Measurements from ENCODE around the gene DISC1.
A peak's percentile ranks its signal among the peaks of the same experiment; 100 is the strongest.
"Not testable (repeated sequence)": the region's sequence is repeated elsewhere in the genome, so short reads cannot be mapped to it uniquely, and the experiment has no call there.

DISC1 gene

DNA sequence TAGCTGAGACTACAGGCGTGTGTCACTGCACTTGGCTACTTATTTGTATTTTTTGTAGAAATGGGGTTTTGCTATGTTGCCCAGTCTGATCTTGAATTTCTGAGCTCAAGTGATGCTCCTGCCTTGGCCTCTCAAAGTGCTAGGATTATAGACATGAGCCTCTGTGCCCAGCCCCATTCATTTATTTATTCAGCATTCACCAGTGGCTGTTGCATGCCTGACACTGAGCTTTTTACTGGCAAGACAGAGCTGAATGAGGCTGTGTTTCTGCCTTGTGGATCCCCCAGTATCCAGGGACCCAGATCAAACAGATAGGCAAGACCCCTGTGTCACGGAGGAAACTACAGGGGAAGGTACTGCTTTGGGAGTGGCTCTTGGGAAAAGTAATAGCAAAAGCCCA, 109.4 kb downstream of the DISC1 start:
- no peak for DNase-seq

DNA sequence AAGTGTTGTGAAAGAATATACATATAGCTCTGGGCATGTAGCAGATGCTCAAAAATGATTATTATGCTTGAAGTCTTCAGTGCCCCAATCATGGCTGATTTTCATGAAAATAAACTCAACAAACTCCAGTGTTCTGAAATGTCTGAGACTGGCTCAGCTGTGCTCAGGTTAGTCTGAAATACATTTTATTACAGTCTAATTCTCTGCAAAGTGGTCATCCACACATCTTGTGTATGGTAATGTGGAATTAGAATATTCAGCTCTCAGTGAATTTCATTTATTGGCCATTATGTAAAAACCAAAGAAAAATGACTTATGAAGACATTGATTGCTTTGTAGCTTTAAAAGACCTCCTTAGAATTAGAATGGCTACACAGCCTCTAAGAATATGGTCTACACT, 109.9 kb downstream of the DISC1 start:
- no peak for DNase-seq

DNA sequence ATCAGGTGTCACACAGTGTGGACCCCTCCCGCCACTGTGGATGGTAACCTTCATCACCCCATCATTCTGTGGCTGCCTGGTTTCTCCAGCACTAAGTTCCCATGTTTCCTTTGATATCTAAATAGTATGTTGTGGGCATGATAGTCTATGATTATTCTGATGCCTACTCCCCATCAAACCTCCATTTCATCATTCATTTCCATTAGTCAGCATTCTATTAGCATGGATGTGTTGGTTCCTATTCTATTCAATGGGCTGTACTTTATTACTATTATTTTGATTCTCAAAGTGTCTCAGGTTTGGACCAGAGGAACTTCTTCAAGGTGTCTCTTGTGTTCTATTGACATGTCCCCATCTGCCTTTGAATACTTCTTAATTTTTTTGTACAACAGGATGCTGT, 112.0 kb downstream of the DISC1 start:
- no peak for DNase-seq

DNA sequence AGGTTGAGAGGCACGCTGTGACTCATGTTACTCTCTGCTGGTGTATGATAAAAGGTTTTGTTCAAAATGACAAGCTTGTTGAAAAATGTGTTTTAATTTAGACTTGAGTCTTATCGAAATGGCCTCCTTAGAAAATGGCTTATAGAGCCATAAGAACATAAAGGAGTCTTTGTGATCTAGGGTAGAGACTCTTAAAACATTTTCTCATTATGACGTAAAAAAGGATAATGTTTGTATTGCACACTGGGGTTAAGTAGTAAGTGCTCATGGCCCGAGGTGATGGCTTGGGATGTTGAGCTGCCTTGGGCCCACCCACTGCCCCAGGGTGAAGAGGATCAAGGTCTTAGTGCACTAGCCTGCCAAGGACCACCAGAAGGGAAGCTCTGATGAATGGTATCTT, 117.4 kb downstream of the DISC1 start:
- DNase-seq: no peak

DNA sequence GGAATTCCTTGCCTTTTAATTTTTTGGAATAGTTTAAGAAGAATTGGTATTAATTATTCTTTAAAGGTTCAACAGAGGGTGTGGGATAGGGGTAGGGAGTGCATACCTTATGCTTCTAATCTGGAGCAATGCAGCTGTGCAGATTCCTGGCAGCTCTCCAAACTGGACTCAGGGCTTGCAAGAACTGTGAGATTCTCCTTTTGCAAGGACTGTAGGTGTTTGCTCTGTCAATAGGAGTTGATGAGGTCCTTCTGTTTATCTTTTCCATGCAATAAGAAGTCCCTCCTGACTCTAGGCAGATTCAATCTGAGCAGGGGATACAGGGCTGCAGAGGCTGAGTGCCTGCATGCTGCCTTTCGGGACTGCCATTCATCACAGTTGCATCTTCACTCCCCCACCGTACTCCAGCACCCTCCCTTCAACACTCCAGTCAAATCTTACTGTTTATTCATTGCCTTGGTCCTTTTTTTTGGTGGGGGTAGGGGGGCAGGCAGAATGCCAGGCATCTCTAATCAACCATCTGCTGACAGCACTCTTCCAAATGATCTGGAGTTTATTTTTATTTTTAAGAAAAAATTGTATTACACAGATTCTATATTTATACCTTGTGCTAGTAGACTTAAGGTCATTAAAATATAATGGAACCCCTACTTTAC, 122.3 kb downstream of the DISC1 start:
- DNase-seq: no peak

DNA sequence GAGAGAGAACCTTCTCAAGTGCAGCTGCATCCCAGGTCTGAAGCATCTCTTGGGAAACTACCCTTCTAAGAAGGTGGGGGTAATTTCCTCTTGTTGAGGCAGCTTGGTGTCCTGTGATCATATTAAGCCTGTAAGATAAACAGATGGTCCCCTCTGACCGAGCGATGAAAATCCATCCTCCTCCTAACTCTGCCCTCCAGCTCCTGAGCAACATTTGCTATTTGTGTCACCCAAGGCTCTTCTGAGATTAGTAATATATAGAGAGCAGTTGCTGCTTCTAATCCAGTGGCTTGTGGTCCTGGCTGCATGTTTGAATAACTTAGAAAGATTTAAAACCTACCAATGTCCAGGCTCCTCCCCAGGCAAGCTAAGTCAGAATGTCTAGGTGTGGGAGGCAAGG, 123.7 kb downstream of the DISC1 start:
- no peak for DNase-seq

DNA sequence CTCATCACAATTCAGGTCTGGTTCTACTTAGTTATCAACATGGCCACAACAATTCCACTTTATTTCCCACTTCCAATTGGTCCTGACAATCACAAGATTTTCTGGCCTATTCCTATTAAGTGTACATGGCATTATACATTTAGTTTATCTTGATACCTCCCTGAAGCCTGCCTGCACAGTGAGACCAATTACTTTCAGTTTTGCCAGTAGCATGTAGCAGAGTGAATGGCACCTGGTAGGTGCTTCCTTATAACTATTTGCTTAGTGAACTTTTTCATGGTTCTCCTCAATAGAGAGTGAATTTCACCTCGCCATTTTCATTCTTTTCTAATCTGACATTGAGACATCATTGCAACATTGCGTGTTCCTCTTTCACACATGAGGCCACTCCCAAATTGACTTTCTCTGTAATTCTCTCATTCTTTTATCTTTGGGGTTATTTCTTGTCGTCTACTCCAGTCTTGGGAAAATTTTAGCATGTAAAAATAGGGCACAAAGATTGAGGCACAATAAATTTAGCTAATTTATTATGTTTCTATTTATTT, 124.3 kb downstream of the DISC1 start:
- DNase-seq: no peak

DNA sequence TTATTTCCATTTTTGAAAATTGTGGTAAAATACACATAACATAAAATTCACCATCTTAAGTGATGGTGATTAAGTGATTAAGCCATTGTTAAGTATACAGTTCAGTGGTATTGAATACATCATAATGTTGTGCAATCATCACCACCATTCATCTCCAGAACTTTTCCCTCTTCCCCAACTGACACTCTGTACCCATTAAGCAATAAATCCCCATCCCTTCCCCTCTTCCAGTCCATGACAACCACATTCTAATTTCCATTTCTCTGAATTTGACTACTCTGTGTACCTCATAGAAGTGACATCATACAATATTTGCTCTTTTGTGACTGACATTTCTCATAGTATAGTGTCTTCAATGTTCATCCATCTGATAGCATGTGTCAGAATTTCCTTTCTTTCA, 124.8 kb downstream of the DISC1 start:
- DNase-seq: peak; percentile 18

DNA sequence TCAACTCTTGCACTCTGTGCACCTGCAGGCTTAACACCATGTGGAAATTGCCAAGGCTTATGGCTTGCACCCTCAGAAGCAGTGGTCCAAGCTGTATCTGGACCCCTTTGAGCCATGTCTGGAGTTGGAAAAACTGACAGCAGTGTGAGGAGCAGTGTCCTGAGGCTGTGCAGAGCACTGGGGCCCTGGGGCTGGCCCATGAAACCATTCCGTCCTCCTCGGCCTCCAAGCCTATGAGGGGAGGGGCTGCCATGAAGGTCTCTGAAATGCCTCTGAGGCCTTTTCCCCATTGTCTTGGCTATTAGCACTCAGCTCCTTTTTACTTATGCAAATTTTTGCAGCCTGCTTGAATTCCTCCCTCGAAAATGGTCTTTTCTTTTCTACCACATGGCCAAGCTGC, 126.7 kb downstream of the DISC1 start:
- DNase-seq: no peak

DNA sequence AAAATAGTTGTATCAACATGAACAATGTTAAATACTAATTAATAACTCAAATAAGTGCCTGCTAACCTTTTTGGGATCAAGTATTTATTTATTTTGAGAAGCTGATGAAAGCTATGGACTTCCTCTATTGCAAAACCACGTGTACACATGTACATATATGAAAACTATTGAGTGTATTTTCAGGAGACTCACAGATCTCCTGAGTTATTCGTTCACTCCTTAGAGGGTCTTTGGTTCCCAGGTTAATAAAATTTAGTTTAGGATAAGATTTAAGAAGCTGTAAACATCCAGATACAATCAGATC, 130.5 kb downstream of the DISC1 start:
- no peak for DNase-seq

DNA sequence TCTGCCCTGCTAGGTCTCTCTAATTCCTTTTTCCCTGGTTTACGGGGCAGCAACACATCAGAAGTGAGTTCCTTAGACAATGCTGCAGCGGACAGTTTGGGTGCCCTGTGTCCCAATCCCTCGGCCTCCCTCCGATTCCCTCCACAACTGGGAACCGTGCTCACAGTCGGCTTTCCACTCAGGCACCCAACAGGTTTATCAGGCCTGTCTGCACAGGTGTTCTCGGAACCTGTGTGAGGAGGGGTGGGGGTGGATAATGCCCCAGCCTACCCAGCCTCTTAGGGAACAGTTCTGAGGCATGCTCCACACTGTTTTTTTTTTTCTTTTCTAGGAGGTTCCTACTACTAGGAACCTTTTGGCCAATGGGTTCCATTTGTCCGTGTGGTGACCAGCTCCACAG, 131.2 kb downstream of the DISC1 start:
- DNase-seq: no peak

DNA sequence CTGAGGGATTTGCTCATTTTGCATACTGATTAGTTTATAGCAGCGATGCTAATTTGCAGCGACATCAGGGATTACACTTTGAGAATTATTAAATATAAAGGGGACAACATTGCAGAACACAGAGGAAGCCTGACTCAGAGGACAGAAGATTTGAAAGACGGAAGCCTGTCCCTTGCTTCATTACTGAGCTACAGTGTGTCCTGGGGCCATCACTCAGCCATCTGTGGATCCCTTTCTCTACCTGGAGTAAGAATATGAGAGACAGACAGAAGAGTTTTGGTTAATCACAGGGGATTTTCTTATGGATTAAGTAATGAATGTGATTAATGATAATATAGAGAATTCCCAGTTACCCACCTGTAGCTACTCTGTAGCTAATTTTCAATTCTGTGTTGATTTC, 134.7 kb downstream of the DISC1 start:
- DNase-seq: no peak

DNA sequence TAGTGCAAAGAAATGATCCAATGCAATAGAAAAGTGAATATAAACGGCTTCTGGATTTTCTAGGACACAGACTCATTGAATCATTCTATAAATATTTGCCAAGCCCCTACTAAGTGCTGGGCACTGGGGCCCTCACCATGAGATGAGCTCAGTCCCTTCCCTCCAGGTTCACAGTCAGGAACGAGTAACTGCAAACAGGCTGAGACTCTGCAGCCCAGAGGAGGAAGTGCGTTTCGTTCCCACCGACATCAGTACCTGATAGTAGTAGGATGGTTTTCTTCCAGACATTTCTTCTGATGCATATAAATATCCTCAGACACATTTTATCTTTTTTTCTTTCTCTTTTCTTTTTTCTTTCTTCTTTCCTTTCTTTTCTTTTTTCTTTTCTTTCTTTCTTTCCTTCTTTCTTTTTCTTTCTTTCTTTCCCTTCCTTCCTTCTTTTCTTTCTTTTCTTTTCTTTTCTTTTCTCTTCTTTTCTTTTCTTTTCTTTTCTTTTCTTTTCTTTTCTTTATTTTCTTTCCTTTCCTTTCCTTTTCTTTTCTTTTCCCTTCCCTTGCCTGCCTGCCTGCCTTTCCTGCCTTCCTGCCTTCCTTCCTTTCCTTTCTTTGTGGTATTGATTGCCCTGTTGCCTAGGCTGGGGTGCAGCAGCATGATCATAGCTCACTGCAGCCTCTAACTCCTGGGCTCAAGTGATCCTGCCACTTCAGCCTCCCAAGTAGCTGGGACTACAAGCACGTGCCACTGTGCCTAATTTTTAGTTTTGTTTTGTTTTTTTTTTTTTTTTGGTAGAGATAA, 135.4 kb downstream of the DISC1 start:
- DNase-seq: no peak

DNA sequence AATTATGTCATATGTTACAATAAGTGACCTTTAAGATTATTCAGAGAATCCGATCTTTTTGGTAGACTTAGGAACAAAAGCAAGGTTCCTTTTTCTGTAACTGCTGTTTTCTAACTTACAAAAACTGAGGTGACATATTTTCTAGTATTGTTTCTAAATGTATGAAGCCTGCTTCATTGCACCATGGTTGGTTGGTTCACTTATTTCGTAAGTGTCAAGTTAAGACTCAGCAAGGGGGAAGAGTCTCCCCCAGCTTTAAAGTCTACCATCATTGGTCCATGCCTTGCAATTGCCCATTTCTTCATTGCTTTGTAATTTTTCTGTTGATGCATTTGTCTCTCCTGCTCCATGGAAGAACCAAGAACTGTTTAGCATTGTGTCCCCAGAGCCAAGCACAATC, 136.9 kb downstream of the DISC1 start:
- no peak for DNase-seq

DNA sequence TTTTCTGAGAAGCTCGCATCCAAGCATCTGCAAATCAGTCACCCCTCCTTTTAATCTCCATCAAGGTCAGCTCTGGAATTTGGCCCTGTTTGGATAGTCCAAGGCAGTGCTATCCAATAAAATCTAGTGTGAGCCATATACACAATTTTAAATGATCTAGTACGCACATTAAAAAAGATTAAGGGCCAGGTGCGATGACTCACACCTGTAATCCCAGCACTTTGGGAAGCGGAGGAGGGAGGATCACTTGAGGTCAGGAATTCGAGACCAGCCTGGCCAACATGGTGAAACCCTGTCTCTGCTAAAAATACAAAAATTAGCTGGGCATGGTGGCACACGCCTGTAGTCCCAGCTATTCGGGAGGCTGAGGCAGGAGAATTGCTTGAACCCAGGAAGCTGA, 139.2 kb downstream of the DISC1 start:
- DNase-seq: not testable (repeated sequence)

DNA sequence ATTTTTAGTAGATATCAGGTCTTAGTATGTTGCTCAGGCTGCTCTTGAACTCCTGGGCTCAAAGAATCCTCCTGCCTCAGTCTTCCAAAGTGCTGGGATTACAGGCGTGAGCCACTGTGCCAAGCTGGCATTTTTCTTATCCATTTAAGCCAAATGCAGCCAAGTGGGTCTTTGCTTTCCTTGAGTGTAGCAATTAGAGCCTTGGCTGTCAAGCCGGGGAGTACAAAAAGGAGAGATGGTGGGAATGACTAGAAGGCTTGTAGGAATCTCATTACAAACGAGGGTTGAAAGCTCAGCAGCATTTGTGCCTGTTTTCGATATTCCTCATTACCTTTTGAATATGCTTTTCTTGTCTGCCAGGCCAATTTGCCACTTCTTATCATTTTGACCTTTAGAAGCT, 140.9 kb downstream of the DISC1 start:
- DNase-seq: no peak

DNA sequence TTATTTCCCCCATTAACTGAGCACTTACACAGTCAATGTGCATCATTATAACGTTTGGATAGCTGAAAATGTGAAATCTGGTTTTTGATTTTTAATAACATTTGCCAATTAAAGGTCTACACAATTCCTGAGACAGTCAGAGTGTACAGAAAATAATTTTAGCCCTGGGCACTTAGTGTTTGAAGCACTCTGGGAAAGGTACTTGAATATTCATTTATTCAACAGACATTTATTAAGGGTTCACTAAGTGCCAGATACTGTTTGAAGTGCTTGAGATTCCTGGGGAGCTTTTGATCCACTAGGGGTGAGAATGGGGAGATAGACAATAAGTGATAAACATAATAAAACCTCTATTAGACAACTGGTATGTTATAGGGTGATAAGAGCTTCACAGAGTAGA, 141.8 kb downstream of the DISC1 start:
- DNase-seq: no peak

DNA sequence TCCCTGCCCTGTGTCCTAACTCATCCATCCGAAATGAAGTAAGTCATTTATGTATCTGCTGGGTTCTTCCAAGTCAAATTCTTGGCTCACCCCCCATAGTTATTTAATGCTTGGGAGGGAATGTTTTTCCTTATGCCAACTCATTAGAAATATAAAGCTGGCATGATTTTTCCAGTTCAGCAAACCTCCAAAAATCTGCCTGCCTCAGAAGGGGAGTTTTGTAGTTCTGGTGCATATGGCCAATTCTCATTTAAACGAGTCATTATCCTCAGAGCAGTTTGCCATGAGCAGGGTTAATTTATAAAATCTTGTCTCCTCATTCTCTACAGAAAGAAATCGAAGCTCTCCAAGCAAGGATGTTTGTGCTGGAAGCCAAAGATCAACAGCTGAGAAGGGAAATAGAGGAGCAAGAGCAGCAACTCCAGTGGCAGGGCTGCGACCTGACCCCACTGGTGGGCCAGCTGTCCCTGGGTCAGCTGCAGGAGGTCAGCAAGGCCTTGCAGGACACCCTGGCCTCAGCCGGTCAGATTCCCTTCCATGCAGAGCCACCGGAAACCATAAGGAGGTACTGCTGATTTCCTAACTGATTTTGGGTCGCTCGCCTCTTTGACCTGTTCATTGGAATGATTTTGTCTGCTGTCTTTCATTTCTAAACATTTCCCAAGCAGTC, 144.1 kb downstream of the DISC1 start:
- DNase-seq: no peak

DNA sequence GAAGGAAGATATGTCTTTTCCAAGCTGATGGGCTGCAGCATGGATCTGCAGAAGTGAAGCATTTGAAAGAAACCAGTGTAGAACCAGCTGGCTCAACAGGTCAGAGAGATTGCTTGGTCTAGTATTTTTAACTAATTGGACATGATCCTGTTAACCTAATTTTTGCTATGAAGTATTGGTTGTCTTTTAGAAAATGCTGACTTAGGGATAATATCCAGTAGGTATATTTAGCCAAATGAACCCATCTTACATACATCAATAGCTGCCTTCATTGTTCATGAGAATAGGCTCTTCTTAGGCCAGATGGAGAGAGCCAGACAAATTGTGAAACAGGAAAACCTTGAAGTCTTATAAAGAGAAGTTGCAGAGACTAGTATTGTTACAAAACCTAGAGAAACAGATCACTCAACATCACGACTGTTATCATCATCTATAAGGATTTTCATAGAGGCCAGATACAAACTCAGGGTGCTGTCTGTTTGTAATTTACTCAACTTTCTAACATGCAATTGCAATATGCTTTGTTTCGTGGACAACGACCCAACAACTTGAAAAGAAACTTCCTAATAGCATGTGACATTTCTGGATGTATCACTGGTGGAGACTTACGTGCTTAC, 148.2 kb downstream of the DISC1 start:
- no peak for DNase-seq

DNA sequence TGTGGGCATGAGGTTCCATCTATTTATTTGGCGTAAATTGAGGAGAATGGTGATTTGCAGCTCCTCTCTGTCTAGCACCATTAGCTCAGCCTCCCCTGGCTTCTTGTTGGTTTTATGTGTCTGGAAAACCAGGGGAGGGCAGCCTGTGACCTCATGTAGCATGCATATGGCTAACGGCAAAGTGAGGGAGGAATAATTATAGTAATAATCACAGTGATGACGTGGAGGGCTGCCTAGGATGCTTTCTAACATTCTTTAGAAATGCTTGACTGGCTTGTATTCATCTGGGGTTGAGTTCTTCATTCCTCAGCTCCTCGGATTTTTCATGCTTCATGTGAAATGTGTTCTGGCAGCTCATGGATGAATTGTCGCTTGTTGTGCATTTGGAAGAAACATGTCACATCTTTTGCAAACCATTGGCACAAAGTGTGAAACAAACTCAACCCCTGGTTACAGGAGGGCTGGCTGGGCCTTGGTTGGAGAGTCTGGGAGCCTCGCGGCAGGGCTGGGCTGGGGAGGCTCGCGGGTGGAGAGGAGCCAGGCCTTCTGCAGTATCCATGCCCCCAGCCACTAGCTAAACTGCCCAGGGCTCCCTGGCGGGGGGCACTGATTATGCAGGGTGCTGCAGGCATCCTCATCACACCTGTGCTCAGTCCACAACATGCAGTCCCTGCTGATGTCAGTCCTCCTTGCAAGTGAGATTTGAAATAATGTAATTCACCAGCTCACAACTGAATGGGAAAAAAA, 149.6 kb downstream of the DISC1 start:
- DNase-seq: peak; percentile 93

DNA sequence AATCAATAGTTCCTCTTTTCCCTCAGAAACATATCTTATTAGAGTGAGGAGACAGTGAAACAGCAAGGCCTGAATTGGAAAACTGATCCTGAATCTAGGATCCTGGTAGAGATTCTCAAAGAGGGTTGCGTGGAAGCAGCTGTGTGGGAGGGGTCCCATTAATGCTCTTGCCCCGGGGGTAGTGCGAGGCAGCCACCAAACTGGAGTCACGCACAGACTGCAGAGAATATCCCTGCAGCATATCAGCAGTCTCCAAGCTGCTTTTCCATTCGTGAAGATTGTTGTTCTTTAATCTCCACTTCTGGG, 150.1 kb downstream of the DISC1 start:
- DNase-seq: no peak

DNA sequence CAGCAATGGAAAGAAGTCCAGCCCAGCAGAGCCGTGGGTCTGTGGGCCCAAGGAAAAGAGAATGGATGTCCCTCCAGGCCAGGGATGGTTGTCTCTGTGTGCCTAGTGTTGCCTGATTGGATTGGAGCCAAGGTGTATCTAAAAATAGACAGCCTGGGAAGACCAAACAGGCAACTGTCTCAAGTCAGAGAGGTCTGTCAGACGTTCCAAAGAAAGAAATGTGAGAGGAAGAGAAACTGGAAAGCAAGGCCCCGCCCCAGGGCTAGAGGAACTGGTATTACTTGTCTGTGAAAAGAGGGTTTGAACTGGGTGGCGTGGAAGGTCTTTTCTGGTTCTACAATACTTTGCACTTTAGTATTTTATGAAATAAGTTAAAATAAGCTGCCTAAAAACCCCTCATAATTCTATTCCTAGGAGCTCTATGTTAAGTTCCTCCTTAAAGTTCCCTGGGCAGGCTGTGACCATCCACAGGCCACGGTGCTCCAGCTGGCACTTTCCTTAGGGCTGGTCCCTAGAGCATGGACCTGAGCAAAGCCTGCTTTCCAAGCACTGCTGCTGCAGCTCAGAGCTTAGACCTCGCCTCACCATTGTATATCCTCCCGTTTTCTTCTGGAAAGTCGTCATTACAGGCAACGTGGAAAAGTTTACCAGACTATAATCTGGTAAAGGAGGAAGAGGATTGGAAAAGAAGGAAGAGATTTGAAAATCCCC, 151.6 kb downstream of the DISC1 start:
- DNase-seq: peak; percentile 66

DNA sequence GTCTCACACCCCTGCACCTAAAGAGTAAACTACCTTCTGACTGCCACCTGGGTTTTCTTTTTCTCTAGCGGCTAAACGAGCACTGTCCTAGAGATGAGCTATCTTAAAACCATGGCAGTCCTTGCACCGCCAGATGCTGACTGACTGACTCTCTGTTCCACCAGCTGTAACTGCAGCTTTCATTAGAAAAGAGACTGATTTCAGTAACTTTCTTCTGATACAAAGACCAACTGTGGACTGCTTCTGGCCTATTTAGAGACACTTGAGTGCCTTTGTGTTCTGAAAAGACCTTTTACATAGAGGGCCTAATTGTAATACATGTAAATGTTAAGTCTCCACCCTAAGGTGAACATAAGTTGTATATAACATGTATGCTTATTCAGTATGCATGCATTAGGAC, 152.5 kb downstream of the DISC1 start:
- DNase-seq: no peak

Measured in fibroblast of skin of right quadriceps (primary cell).